SK-N-MC (cell line): ENCODE data around the gene RANBP17.

Experiments used
- EZH2 ChIP-seq: fragments of 200-600 bp; sonication (generic); IDR thresholded peaks from one replicate; pipeline ENCODE4 v1.6.1; 2017; ENCODE audit warnings: antibody characterized with exemption
- POLR2AphosphoS5 ChIP-seq: IDR thresholded peaks from 2 replicates; pipeline ENCODE4 v1.6.1; 2012; ENCODE audit warnings: mild to moderate bottlenecking, low read depth, low read length, borderline replicate concordance

DNA sequence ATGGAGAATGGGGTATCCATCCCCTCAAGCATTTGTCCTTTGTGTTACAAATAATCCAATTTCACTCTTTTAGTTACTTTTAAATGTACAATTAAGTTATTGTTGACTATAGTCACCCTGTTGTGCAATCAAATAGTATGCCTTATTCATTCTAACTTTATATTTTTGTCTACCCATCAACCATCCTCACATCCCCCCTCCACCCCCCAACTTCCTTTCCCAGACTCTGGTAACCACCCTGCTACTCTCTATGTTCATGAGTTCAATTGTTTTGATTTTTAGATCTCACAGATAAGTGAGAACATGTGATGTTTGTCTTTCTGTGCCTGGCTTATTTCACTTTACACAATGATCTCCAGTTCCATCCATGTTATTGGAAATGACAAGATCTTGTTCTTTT lies 15.4 kb upstream of the RANBP17 start:
- TF ChIP-seq EZH2 (no peak), POLR2AphosphoS5 (no peak)
